ENCODE results near the gene CLASP1.

DNA sequence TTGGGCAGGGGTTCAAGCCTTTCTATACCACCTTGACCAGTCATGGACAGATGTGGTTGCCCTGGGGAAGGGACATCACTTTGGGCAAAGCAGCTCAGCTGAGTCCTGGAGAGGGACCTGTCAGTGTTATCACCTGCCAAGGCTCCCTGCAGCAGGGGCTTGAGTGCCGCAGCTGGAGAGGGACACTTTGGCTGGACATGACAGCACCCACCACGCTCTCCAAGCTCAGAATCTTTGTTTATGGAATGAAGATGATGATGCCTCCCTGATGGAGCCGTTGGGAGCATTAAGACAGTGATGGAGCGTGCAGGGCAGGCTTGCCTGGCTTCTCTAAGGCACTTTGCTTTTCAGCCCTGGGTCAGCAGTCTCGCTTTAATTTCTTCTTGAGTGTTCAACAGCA, 360.0 kb downstream of the CLASP1 start:
- TF ChIP-seq, protein P1, sequence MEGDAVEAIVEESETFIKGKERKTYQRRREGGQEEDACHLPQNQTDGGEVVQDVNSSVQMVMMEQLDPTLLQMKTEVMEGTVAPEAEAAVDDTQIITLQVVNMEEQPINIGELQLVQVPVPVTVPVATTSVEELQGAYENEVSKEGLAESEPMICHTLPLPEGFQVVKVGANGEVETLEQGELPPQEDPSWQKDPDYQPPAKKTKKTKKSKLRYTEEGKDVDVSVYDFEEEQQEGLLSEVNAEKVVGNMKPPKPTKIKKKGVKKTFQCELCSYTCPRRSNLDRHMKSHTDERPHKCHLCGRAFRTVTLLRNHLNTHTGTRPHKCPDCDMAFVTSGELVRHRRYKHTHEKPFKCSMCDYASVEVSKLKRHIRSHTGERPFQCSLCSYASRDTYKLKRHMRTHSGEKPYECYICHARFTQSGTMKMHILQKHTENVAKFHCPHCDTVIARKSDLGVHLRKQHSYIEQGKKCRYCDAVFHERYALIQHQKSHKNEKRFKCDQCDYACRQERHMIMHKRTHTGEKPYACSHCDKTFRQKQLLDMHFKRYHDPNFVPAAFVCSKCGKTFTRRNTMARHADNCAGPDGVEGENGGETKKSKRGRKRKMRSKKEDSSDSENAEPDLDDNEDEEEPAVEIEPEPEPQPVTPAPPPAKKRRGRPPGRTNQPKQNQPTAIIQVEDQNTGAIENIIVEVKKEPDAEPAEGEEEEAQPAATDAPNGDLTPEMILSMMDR (IDR thresholded peaks at IDR 0.05) = no peak
- no peak for TF ChIP-seq POLR2A (IDR thresholded peaks at IDR 0.05)
